ENCODE data around the gene RXRA.

Gene RXRA

GRCh38 chr9:134411440-134412297 is 85.4 kb downstream of the RXRA start:
- no peak overlapping the region for H3K4me3 ChIP-seq (ENCODE audit: low read length in 2 of 2)
- H3K27ac ChIP-seq (replicated peaks; ENCODE audit: low read length) = no peak overlapping the region
- peaks cover 15% of the 10 kb centered on the region for H3K79me1 ChIP-seq (ENCODE audit: low read depth, low read length)
- H3K4ac ChIP-seq (ENCODE audit: low read length) = no peak overlapping the region
- H2BK5ac ChIP-seq (ENCODE audit: low read length) = peak overlapping the region; percentile 94
- H2BK12ac ChIP-seq (ENCODE audit: low read length) = no peak overlapping the region
- H3K27me3 ChIP-seq (ENCODE audit: control insufficient read depth in 3 of 3, insufficient read depth in 3 of 3, low read depth in 1 of 3, low read length in 3 of 3) = no peaks in the 10 kb centered on the region
- H3K4me2 ChIP-seq (ENCODE audit: insufficient read depth, low read length, poor library complexity, severe bottlenecking) = no peak overlapping the region
- H3K14ac ChIP-seq (ENCODE audit: low read length) = peak overlapping the region; percentile 71
- peaks cover 7 to 12% of the 10 kb centered on the region in 2 donors for H3K36me3 ChIP-seq (replicated peaks in 1 of 2; ENCODE audit: control insufficient read depth in 2 of 2, insufficient read depth in 2 of 2, low read length in 2 of 2)
- H3K23ac ChIP-seq (ENCODE audit: low read depth, low read length, poor library complexity) = peak overlapping the region; percentile 89
- peak overlapping the region; percentile 9 for H3K9ac ChIP-seq (ENCODE audit: low read depth, low read length, poor library complexity)
- no peak overlapping the region for H2BK120ac ChIP-seq (ENCODE audit: low read depth, low read length)
- no peak overlapping the region for H4K8ac ChIP-seq (ENCODE audit: low read depth, low read length)
- H2BK15ac ChIP-seq (ENCODE audit: low read length) = no peak overlapping the region
- H2AK5ac ChIP-seq (ENCODE audit: low read depth, low read length) = peak overlapping the region; percentile 75
- peak overlapping the region; percentile 80 for H3K18ac ChIP-seq (ENCODE audit: low read length)
- no peak overlapping the region for H4K91ac ChIP-seq (ENCODE audit: low read depth, low read length, poor library complexity)
- no CpG with 5 or more reads among the region's 25 CpGs for WGBS, 2 donors (ENCODE audit: extremely low coverage in 2 of 2, insufficient read length in 2 of 2, insufficient replicate concordance in 1 of 2)
- no peaks in the 10 kb centered on the region for H3K9me3 ChIP-seq (replicated peaks in 1 of 2; ENCODE audit: control insufficient read depth in 2 of 2, insufficient read depth in 1 of 2, low read depth in 1 of 2, low read length in 2 of 2)
- peaks cover 12 to 19% of the 10 kb centered on the region in 2 donors for H3K4me1 ChIP-seq (ENCODE audit: control insufficient read depth in 2 of 2, insufficient read depth in 1 of 2, low read depth in 1 of 2, low read length in 2 of 2)
- no peak overlapping the region for H2AFZ ChIP-seq (ENCODE audit: low read length)
- DNase-seq (ENCODE audit: low spot score) = no peak

- H2BK120ac ChIP-seq (ENCODE audit: low read depth, low read length) = no peak overlapping the region
- no peak overlapping the region for H3K27ac ChIP-seq (replicated peaks; ENCODE audit: low read length)
- H3K14ac ChIP-seq (ENCODE audit: low read length) = peak overlapping the region; percentile 21
- no peak overlapping the region for H3K4me3 ChIP-seq (ENCODE audit: low read length in 2 of 2)
- peaks cover 12 to 18% of the 10 kb centered on the region in 2 donors for H3K36me3 ChIP-seq (replicated peaks in 1 of 2; ENCODE audit: control insufficient read depth in 2 of 2, insufficient read depth in 2 of 2, low read length in 2 of 2)
- peak overlapping the region; percentile 89 for H3K23ac ChIP-seq (ENCODE audit: low read depth, low read length, poor library complexity)
- no peak overlapping the region for H4K91ac ChIP-seq (ENCODE audit: low read depth, low read length, poor library complexity)
- H4K8ac ChIP-seq (ENCODE audit: low read depth, low read length) = no peak overlapping the region
- peak overlapping the region; percentile 9 for H3K9ac ChIP-seq (ENCODE audit: low read depth, low read length, poor library complexity)
- no peak overlapping the region for H2BK15ac ChIP-seq (ENCODE audit: low read length)
- peaks cover 5 to 12% of the 10 kb centered on the region in 2 donors for H3K4me1 ChIP-seq (ENCODE audit: control insufficient read depth in 2 of 2, insufficient read depth in 1 of 2, low read depth in 1 of 2, low read length in 2 of 2)
- DNase-seq (ENCODE audit: low spot score) = no peak
- peak overlapping the region; percentile 94 for H2BK5ac ChIP-seq (ENCODE audit: low read length)
- H2AK5ac ChIP-seq (ENCODE audit: low read depth, low read length) = no peak overlapping the region
- H2BK12ac ChIP-seq (ENCODE audit: low read length) = no peak overlapping the region
- H3K27me3 ChIP-seq (ENCODE audit: control insufficient read depth in 3 of 3, insufficient read depth in 3 of 3, low read depth in 1 of 3, low read length in 3 of 3) = no peaks in the 10 kb centered on the region
- H3K4me2 ChIP-seq (ENCODE audit: insufficient read depth, low read length, poor library complexity, severe bottlenecking) = no peak overlapping the region
- H3K4ac ChIP-seq (ENCODE audit: low read length) = no peak overlapping the region
- peaks cover 18% of the 10 kb centered on the region for H3K79me1 ChIP-seq (ENCODE audit: low read depth, low read length)
- WGBS, 2 donors (ENCODE audit: extremely low coverage in 2 of 2, insufficient read length in 2 of 2, insufficient replicate concordance in 1 of 2) = no CpG with 5 or more reads among the region's 16 CpGs
- peak overlapping the region; percentile 80 for H3K18ac ChIP-seq (ENCODE audit: low read length)
- no peak overlapping the region for H2AFZ ChIP-seq (ENCODE audit: low read length)
- H3K9me3 ChIP-seq (replicated peaks in 1 of 2; ENCODE audit: control insufficient read depth in 2 of 2, insufficient read depth in 1 of 2, low read depth in 1 of 2, low read length in 2 of 2) = no peaks in the 10 kb centered on the region
Observed at GRCh38 chr9:134412298-134412711, 86.0 kb downstream of the RXRA start.

- Histone ChIP-seq H3K4me3 (ENCODE audit: low read length in 2 of 2) (peak overlapping the region in 1 of 2 donors; percentile 50), H3K36me3 (replicated peaks in 1 of 2; ENCODE audit: control insufficient read depth in 2 of 2, insufficient read depth in 2 of 2, low read length in 2 of 2) (peaks cover 12 to 22% of the 10 kb centered on the region in 2 donors)
Observed at GRCh38 chr9:134413112-134413715, 87.0 kb downstream of the RXRA start.

More at GRCh38 chr9:134413112-134413715, 87.0 kb downstream of the RXRA start:
- no peak overlapping the region for H2BK5ac ChIP-seq (ENCODE audit: low read length)
- H3K23ac ChIP-seq (ENCODE audit: low read depth, low read length, poor library complexity) = peak overlapping the region; percentile 52
- no peak overlapping the region for H3K4me2 ChIP-seq (ENCODE audit: insufficient read depth, low read length, poor library complexity, severe bottlenecking)
- no peak overlapping the region for H3K27ac ChIP-seq (replicated peaks; ENCODE audit: low read length)
- H3K4ac ChIP-seq (ENCODE audit: low read length) = no peak overlapping the region
- no peak overlapping the region for H2AK5ac ChIP-seq (ENCODE audit: low read depth, low read length)
- H4K91ac ChIP-seq (ENCODE audit: low read depth, low read length, poor library complexity) = peak overlapping the region; percentile 43
- H3K9me3 ChIP-seq (replicated peaks in 1 of 2; ENCODE audit: control insufficient read depth in 2 of 2, insufficient read depth in 1 of 2, low read depth in 1 of 2, low read length in 2 of 2) = no peaks in the 10 kb centered on the region
- H2BK15ac ChIP-seq (ENCODE audit: low read length) = no peak overlapping the region
- H4K8ac ChIP-seq (ENCODE audit: low read depth, low read length) = no peak overlapping the region
- no peaks in the 10 kb centered on the region for H3K27me3 ChIP-seq (ENCODE audit: control insufficient read depth in 3 of 3, insufficient read depth in 3 of 3, low read depth in 1 of 3, low read length in 3 of 3)
- WGBS, 2 donors (ENCODE audit: extremely low coverage in 2 of 2, insufficient read length in 2 of 2, insufficient replicate concordance in 1 of 2) = 100% methylated on average over 1 of the region's 13 CpGs; no CpG with 5 or more reads in 1 of the 2 donors
- H2BK12ac ChIP-seq (ENCODE audit: low read length) = no peak overlapping the region
- H3K9ac ChIP-seq (ENCODE audit: low read depth, low read length, poor library complexity) = peak overlapping the region; percentile 74
- no peak overlapping the region for H2BK120ac ChIP-seq (ENCODE audit: low read depth, low read length)
- H3K79me1 ChIP-seq (ENCODE audit: low read depth, low read length) = peaks cover 16% of the 10 kb centered on the region
- H3K14ac ChIP-seq (ENCODE audit: low read length) = peak overlapping the region; percentile 91
- H3K4me1 ChIP-seq (ENCODE audit: control insufficient read depth in 2 of 2, insufficient read depth in 1 of 2, low read depth in 1 of 2, low read length in 2 of 2) = peaks cover 0 to 6% of the 10 kb centered on the region in 2 donors
- H2AFZ ChIP-seq (ENCODE audit: low read length) = no peak overlapping the region
- no peak overlapping the region for H3K18ac ChIP-seq (ENCODE audit: low read length)
- no peak for DNase-seq (ENCODE audit: low spot score)

All from neuronal stem cell (in vitro differentiated cells).